NOMO-1 (cell line): ENCODE results near the gene EVPL.
"Not testable (repeated sequence)": the region's sequence is repeated elsewhere in the genome, so short reads cannot be mapped to it uniquely, and the experiment has no call there.

Experiments
- DNase-seq, 2 experiments: peaks; one replicate each; lab custom pipeline; 2025; ENCODE audit not compliant: unreplicated experiment in 2 of 2; lab: John Stamatoyannopoulos, UW

EVPL gene

DNA sequence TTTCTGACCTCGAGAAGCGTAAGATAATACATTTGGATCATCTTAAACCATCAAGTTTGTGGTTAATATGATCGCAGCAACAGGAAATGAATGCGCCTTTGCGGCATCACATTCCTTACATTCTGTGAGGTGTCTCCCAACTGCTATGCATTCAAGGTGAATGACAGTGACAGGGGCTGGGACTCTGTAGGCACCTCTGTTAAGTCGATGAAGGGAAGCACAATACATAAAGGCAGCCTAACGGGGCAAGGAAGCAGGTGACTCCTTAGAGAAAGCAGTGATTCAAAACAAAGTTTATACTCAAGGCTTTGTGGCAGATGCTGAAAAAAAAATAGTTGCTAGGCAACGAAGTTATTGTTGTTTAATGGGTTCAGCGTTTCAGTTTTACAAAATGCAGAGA is 21.6 kb upstream of the EVPL start:
- DNase-seq, result no peak

DNA sequence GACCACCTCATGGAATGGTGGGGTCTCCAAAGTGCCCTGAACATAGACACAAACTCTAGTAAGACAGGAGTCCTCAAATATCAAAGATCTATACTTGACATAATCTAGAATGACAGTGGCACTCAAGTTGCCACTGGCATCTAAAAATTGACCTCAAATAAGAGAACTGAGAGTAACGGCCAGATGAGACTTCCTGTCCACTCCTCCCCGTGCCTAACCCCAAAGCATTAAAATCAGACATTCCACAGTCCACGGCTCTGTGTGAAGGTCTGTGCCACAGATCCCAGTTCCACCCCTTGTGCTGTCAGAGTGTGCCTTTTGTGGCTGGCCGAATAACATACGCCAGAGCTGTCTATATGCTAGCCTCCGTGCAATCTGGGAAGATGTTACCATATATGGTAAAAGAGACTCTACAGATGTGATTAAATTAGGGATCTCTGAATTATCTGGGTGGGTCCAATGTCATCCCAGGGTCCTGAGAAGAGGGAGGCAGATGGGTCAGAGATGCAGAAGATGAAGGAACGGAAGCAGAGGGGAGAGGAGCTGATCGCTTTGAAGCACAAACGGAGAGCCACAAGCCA is 21.0 kb upstream of the EVPL start:
- peak; percentile 31 to 34 for DNase-seq

- no peak for DNase-seq
Measured at GRCh38 chr17:76046064-76046463, 19.0 kb upstream of the EVPL start.

DNA sequence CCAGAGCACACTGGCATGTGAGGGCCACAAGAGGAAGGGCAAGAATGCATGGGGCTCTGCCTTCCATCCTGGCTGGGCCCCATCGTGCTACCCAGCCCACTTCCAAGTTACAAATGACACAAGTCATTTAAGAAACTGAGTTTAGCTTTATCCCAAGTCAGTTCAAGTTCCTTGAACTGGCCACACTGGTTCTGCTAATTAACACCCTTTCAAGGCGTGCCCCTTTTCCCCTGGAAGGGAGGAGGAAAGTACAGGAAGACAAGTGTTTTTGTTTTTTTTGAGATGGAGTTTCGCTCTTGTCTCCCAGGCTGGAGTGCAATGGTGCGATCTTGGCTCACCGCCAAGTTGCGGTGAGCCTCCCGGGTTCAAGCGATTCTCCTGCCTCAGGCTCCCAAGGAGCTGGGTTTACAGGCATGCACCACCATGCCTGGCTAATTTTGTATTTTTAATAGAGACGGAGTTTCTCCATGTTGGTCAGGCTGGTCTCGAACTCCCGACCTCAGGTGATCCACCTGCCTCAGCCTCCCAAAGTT is 17.4 kb upstream of the EVPL start:
- DNase-seq, result not testable (repeated sequence)

DNA sequence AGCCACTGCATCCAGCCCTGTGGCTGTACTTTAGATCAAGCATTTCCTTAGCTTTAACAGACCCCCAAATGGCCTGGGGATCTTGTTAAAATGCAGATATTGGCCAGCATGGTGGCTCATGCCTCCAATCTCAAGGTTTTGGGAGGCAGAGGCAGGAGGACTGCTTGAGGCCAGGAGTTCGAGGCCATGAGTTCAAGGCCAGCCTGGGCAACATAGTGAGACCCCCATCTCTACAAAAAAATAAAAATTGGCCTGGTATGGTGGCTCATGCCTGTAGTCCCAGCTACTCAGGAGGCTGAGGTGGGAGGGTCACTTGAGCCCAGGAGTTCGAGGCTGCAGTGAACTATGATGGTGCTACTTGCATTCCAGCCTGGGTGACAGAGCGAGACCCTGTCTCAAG is 15.8 kb upstream of the EVPL start:
- DNase-seq, result not testable (repeated sequence)

- DNase-seq, result no peak
Measured at GRCh38 chr17:76040376-76040775, 13.3 kb upstream of the EVPL start.

DNA sequence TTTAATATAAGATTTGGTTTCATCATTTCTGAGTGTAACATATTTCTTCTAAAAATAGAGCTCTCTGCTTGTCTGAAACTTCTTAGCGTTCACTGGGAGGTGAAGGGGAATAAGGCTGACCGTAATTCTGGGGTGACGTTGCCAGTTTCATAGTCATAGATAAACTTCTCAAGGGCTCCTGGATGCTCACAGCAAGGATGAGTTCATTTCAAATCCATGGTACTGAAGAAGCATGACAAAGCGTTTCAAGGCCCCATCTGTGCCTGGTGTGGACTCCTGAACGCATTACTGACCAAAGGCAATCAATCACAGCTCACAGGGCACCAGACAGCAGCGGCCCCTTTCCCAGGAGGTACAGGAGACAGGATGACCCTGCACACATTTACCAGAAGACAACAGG is 12.0 kb upstream of the EVPL start:
- DNase-seq, result no peak

GRCh38 chr17:76038050-76038449 is 10.9 kb upstream of the EVPL start:
- DNase-seq, result no peak

- DNase-seq, result no peak
Measured at GRCh38 chr17:76036497-76037261, 9.6 kb upstream of the EVPL start.

DNA sequence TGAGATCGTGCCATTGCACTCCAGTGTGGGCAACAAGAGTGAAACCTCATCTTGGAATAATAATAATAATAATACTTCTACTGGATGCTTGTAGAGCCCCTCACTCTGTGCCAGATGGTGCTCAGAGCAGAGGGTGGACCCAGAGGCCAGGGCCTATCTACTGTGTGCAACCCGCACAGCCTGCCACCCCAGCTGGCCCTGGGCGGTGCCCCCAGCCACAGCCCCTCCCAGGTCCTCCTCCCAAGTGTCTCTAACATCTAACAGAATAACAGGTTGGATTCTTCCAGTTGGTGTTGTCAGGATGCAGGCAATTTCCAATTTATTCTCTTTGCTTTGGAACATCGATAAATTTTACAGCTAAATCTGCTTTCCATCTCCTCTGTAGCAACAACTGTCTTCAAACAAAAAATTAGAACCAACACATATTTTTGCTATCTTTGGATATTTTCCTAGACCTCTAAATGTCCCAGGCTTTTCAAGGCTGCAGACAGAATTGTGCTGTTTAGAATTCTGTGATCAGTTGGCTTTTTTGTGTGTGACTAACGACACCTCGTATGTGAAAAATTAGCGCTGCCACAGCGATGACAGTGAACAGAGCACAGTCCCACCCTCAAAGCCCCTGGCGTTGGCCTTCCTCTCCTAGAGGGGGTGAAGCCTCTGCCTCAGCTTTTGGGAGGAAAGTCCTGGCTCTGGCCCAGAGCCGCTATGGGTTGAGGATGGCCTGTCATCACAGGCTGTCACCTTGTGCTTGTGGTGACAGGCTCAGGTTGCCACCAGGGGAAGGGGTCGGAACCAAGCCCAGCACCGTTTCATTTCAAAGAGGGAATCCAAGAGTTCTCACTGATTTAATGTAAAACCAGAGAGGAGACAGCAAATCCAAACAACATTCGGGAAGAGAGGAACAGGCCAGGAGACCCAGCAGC is 7.6 kb upstream of the EVPL start:
- DNase-seq, result no peak

DNA sequence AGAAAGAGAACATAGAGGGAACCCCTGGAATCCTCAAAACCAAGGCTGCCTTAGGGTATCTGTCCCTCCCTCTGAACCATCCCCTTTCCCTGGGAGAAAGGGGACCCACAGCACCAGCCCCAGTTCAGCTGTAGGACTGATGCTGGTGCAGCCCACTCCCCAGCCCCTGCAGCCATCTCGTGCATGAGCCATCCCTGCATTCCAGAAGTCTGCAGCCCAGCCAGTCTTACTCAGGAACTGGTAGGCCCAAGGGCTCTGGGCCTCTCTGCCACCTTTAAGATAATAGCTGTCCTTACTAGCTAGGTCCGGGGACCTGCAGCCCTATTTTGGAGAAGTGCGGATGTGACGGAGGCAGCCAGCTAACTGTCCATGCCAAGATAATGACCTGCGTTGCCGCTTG is 6.0 kb upstream of the EVPL start:
- DNase-seq, result no peak

DNA sequence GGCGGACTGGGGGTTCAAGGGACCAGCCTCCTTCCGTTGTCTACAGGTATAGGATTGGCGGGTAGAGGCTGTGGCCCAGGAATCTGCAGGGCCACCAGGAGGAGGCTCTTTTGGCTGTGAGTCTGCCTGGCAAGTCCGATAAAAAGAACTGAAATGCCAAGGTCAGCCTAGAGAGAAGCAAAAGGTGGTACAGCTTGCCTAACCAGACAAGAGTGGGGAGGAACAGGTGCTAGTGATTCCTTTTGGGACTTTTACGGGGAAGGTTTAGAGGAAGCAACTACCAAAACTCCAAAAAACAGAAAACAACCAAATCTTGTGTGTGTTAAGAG is 5.6 kb upstream of the EVPL start:
- DNase-seq, result no peak

GRCh38 chr17:76032073-76032779 is 5.1 kb upstream of the EVPL start:
- DNase-seq, result no peak

GRCh38 chr17:76026714-76027158 is 370 bp downstream of the EVPL start:
- DNase-seq, result no peak

DNA sequence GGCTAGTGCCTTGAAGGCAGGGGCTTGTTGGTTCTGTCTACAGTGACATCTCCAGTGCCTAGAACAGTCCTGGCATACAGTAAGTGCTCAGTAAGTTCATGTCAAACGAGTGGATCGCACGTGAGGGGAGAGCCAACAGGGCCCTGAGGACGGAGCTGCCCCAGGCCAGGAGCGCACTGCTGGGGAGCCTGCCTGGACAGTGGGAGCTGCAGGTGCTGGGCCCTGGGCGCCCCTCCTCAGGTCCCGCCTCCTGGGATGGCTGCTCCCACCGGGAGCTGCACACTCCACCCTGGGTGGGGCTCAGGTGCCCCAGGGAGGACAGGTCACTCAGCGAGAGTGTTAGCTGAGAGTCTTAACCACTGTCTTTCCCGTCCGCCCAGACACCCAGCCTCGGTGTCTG is 1.8 kb downstream of the EVPL start:
- DNase-seq, result no peak

DNA sequence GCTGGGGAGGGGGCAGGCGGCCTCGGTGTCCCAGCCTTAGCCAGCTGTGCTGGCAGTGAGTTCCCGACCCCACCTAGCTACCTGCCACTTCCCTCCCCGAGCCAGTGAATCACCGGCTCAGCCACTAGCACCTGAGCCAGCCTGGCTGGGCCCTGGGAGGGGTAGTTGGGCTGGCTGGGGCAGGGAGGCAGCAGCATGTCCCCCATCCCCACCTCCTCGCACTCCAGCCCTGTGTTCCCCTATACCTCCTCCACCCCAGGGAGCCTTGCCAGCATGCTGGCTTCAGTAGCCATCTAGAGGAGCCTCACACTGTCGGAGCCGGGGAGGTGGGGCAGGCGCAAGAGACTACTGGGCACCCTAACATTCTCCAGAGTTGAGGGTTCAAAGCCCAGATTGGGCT is 2.8 kb downstream of the EVPL start:
- no peak for DNase-seq

- DNase-seq, result no peak
Measured at GRCh38 chr17:76023900-76024237, 3.2 kb downstream of the EVPL start.

DNA sequence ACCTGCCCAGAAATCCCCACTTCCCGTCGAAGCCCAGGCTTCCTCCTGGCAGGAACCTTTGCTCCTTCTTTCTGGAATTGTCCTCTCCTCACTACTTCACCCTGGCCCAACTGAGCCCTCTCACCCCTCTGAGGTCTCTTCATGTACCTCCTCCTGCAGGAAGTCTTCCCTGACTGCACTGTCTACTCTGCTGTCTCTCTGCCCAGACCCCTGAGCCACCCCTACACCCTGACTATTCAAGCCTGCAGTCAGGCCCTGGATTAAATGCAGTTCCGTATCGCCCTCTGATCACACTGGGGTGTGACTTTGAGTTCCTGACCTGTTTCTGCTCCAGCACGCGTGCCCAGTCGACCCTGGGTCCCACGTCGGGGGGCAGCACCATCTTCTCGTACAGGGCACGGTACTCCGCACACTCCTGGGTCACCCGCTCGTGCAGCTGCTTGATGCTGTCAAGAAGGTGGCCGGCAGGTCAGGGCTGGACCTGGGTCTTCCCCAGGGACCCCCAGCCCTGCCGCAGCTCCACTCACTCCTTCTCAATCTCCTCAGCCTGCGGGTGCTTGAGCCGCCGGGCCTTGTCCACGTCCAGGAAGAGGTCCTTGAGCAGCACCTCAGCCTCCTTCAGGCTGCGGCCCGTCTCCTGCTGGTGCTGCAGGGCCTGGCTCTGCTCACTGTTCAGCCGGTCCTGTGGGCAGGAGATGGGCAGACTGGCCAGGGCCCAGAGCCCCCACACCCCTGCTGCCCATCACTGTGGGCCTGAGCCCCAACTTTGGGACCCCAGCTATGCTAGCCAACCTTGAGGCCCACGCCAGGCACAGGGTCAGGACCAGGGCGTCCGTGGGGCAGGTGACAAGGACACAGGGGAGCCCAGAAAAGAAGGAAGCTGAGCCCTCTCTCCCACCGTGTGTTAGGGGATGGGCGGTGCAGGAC is 3.9 kb downstream of the EVPL start:
- DNase-seq, result no peak

- no peak for DNase-seq
Measured at GRCh38 chr17:76022285-76022684, 4.8 kb downstream of the EVPL start.
